IMR-90 (cell line): Measurements from ENCODE around the gene TTC28. TPM values are rescaled to one million over a fixed set of nuclear protein-coding genes. Genes with fewer than 3 reads are reported as not detected.
A peak's percentile ranks its signal among the peaks of the same experiment; 100 is the strongest.

Source experiments
- ATAC-seq: fragments of 200-7000 bp; cut with Tn5 transposase; 2 replicates; pipeline ENCODE4 v1.9.1; 2020; ENCODE audit warnings: low read depth, mild to moderate bottlenecking, moderate library complexity
- BruUV-seq: library from RNA; stranded (reverse); fragments of 400-500 nt; replicated peaks from 2 replicates; lab custom pipeline; 2021; lab: Mats Ljungman, UMichigan
- CTCF ChIA-PET: fragments of 300-600 bp; formaldehyde crosslinking; extraction: SDS; loops from one replicate; lab custom pipeline; 2021; ENCODE audit warnings: antibody characterized with exemption; lab: Yijun Ruan, JAX
- POLR2A ChIA-PET: fragments of 300-600 bp; sonication (Branson Sonifier 250); formaldehyde crosslinking; loops from one replicate; lab custom pipeline; 2022; ENCODE audit warnings: antibody characterized with exemption; ENCODE audit not compliant: unreplicated experiment; lab: Charles Lee
- DNase-seq: peaks from one replicate; pipeline ENCODE4 v3.0.0; 2013
- H2AFZ ChIP-seq: replicated peaks from 2 replicates; pipeline ENCODE3; 2013; ENCODE audit warnings: low read length, mild to moderate bottlenecking; ENCODE audit not compliant: poor library complexity
- H2AK5ac ChIP-seq: 2 replicates; pipeline ENCODE4 v1.6.1; 2013; ENCODE audit warnings: low read depth, low read length, inconsistent platforms
- H2AK9ac ChIP-seq: replicated peaks from 2 replicates; pipeline ENCODE3; 2013; ENCODE audit warnings: mild to moderate bottlenecking, low read depth, low read length, moderate library complexity; ENCODE audit not compliant: poor library complexity
- H2BK120ac ChIP-seq: 2 replicates; pipeline ENCODE4 v1.6.1; 2013; ENCODE audit warnings: low read depth, low read length, inconsistent platforms
- H2BK15ac ChIP-seq: 3 replicates; pipeline ENCODE4 v1.6.1; 2013; ENCODE audit warnings: low read depth, low read length, inconsistent platforms
- H2BK20ac ChIP-seq: 2 replicates; pipeline ENCODE4 v1.6.1; 2013; ENCODE audit warnings: low read depth, mild to moderate bottlenecking, inconsistent platforms, low read length, moderate library complexity
- H2BK5ac ChIP-seq: 2 replicates; pipeline ENCODE4 v1.6.1; 2013; ENCODE audit warnings: mild to moderate bottlenecking, low read depth, low read length, inconsistent platforms; ENCODE audit not compliant: poor library complexity, severe bottlenecking
- H3K14ac ChIP-seq: replicated peaks from 2 replicates; pipeline ENCODE4 v1.6.1; 2013; ENCODE audit warnings: low read depth, low read length, inconsistent platforms
- H3K18ac ChIP-seq: 2 replicates; pipeline ENCODE4 v1.6.1; 2013; ENCODE audit warnings: low read depth, low read length, control low read depth
- H3K23ac ChIP-seq: 2 replicates; pipeline ENCODE4 v1.6.1; 2013; ENCODE audit warnings: low read depth, low read length, inconsistent platforms
- H3K27ac ChIP-seq: 2 replicates; pipeline ENCODE4 v1.5.1; 2013; ENCODE audit warnings: mild to moderate bottlenecking, control low read depth, low read length; ENCODE audit not compliant: insufficient read depth
- H3K27me3 ChIP-seq: 2 replicates; pipeline ENCODE4 v1.6.1; 2013; ENCODE audit warnings: low read length; ENCODE audit not compliant: control insufficient read depth, insufficient read depth
- H3K36me3 ChIP-seq: 2 replicates; pipeline ENCODE4 v1.6.1; 2013; ENCODE audit warnings: low read length, mixed read lengths; ENCODE audit not compliant: control insufficient read depth, insufficient read depth
- H3K4ac ChIP-seq: 2 replicates; pipeline ENCODE4 v1.6.1; 2013; ENCODE audit warnings: low read depth, low read length, inconsistent platforms
- H3K4me1 ChIP-seq: 2 replicates; pipeline ENCODE4 v1.6.1; 2013; ENCODE audit warnings: low read length, mixed read lengths; ENCODE audit not compliant: control insufficient read depth, insufficient read depth
- H3K4me2 ChIP-seq: 2 replicates; pipeline ENCODE4 v1.6.1; 2013; ENCODE audit warnings: low read depth, mild to moderate bottlenecking, control low read depth, low read length, moderate library complexity
- H3K4me3 ChIP-seq: 2 replicates; pipeline ENCODE4 v1.5.1; 2013; ENCODE audit warnings: low read depth, mild to moderate bottlenecking, control low read depth, low read length, moderate library complexity; ENCODE audit not compliant: insufficient read depth
- H3K56ac ChIP-seq: 2 replicates; pipeline ENCODE4 v1.6.1; 2013; ENCODE audit warnings: low read length, inconsistent platforms; ENCODE audit not compliant: insufficient read depth; ENCODE audit errors: extremely low read depth
- H3K79me1 ChIP-seq, 2 experiments: 2 replicates each; pipeline ENCODE4 v1.6.1; 2013; ENCODE audit warnings: low read length in 2 of 2, inconsistent platforms in 1 of 2, low read depth in 1 of 2
- H3K9ac ChIP-seq: 2 replicates; pipeline ENCODE4 v1.6.1; 2013; ENCODE audit warnings: low read depth, low read length, control low read depth
- H3K9me1 ChIP-seq: 2 replicates; pipeline ENCODE4 v1.6.1; 2013; ENCODE audit warnings: low read length, inconsistent platforms; ENCODE audit not compliant: insufficient read depth
- H3K9me3 ChIP-seq: 2 replicates; pipeline ENCODE4 v1.6.1; 2013; ENCODE audit warnings: low read length; ENCODE audit not compliant: control insufficient read depth, insufficient read depth
- H4K20me1 ChIP-seq: 2 replicates; pipeline ENCODE4 v1.6.1; 2013; ENCODE audit warnings: low read length, inconsistent platforms; ENCODE audit not compliant: insufficient read depth
- H4K5ac ChIP-seq: 2 replicates; pipeline ENCODE4 v1.6.1; 2013; ENCODE audit warnings: mild to moderate bottlenecking, low read depth, low read length, control low read depth
- H4K8ac ChIP-seq, 2 experiments: 2 replicates each; pipeline ENCODE4 v1.6.1; 2013; ENCODE audit warnings: low read depth in 2 of 2, low read length in 2 of 2, control low read depth in 1 of 2, inconsistent platforms in 1 of 2
- H4K91ac ChIP-seq: 2 replicates; pipeline ENCODE4 v1.6.1; 2013; ENCODE audit warnings: low read depth, low read length, inconsistent platforms; ENCODE audit not compliant: insufficient read depth
- CHD1 ChIP-seq: IDR thresholded peaks from 2 replicates; pipeline ENCODE4 v1.6.1; 2012; ENCODE audit warnings: low read depth, low read length, improper control_type of control experiment
- MXI1 ChIP-seq: IDR thresholded peaks from 2 replicates; pipeline ENCODE4 v1.6.1; 2012; ENCODE audit warnings: low read depth, mild to moderate bottlenecking, low read length, moderate library complexity, borderline replicate concordance
- RAD21 ChIP-seq: IDR thresholded peaks from 2 replicates; pipeline ENCODE4 v1.6.1; 2012; ENCODE audit warnings: low read length, improper control_type of control experiment
- USF2 ChIP-seq: fragments of 150-350 bp; IDR thresholded peaks from 2 replicates; pipeline ENCODE4 v1.6.1; 2017; ENCODE audit warnings: mild to moderate bottlenecking, antibody characterized with exemption, low read length, low read depth
- dilution Hi-C: fragments of 300-500 bp; cut with HindIII; formaldehyde crosslinking; loops from one replicate; pipeline ENCODE4 v1.14.3; 2018; ENCODE audit warnings: low sequenced_read_pairs; ENCODE audit not compliant: unreplicated experiment
- in situ Hi-C: fragments of 300-500 bp; cut with MboI; formaldehyde crosslinking; loops from 3 replicates; pipeline ENCODE4 v1.14.3; 2019; ENCODE audit warnings: low sequenced_read_pairs, inconsistent platforms, mixed read lengths
- intact Hi-C: fragments of 100-400 bp; cut with micrococcal nuclease; formaldehyde crosslinking; loops from 2 replicates; pipeline ENCODE4 v1.10.0; 2022
- polyA plus RNA-seq, 3 experiments: library from polyadenylated mRNA; depleted of rRNA; stranded (reverse); fragments of >200 nt; gene quantifications; 2 replicates each; pipeline ENCODE4 v1.2.3, GENCODE V29; 2012; ENCODE audit warnings: low replicate concordance in 1 of 3
- total RNA-seq: library from RNA; depleted of rRNA; stranded (reverse); fragments of >200 nt; gene quantifications from 2 replicates; pipeline ENCODE4 v1.2.3, GENCODE V29; 2012
- TF ChIP-seq, protein P1 (sequence below): fragments of 150-350 bp; IDR thresholded peaks from 2 replicates; pipeline ENCODE4 v1.6.1; 2016; ENCODE audit warnings: low read depth, mild to moderate bottlenecking, low read length, moderate library complexity, borderline replicate concordance

TTC28 gene
- total and polyA plus RNA-seq, 2 of the 4 experiments (the other 2 are of a cell fraction): 5.6 to 13.3 TPM

DNA sequence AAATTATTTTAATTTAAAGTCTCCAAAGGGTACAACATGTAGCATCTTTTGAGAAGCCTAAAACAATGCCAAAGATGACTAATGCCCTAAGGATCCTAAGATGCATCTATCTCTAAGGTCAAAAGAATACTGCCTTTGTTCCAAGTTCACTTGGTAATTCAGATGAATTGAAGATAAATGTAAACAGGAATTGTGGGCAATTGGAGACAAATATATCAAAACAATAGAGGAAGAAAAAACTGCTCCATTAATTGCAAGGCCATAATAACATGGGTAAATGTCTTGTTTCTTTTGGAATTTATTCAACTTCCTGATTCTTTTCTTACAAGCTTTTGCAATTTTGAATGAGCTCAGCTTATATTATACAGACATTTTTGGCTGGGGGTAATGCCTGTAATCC, 338.6 kb downstream of the TTC28 start:
- H4K20me1 ChIP-seq: no peaks in the 10 kb centered on the region
- no peak overlapping the region for H3K23ac ChIP-seq
- peaks cover 2% of the 10 kb centered on the region for H3K4me1 ChIP-seq
- DNase-seq (peak; percentile 12), ATAC-seq (0 out of 2 replicates have a peak, but pooled peaks have one; percentile 17)
- H2BK5ac ChIP-seq: no peak overlapping the region
- H2AK9ac ChIP-seq: no peak overlapping the region
- BruUV-seq: no TSS peak
- peaks cover 0 to 4% of the 10 kb centered on the region in 2 experiments; a peak in 1 of 4 replicates for H3K79me1 ChIP-seq
- H3K9me1 ChIP-seq: no peaks in the 10 kb centered on the region; the same call in 1 of the 2 replicates
- H3K9ac ChIP-seq: no peak overlapping the region
- H2BK15ac ChIP-seq: no peak overlapping the region
- no peaks in the 10 kb centered on the region for H3K27me3 ChIP-seq
- no peak overlapping the region for H3K4ac ChIP-seq
- H2AK5ac ChIP-seq: no peak overlapping the region
- H3K4me3 ChIP-seq: no peak overlapping the region
- intact Hi-C loops (loop anchor here (5.0 kb wide), 1 partner anchor 289 kb away; no protein-coding TSS in a partner anchor), dilution Hi-C loops (no loop called here), in situ Hi-C loops (no loop called here)
- H2BK120ac ChIP-seq: no peak overlapping the region
- H2AFZ ChIP-seq: no peak overlapping the region
- H3K14ac ChIP-seq: no peak overlapping the region
- H3K18ac ChIP-seq: no peak overlapping the region
- H3K4me2 ChIP-seq: no peak overlapping the region
- H4K8ac ChIP-seq: no peak overlapping the region
- peaks cover 1% of the 10 kb centered on the region; the same call in 1 of the 2 replicates for H3K36me3 ChIP-seq
- no peak overlapping the region for H4K91ac ChIP-seq
- POLR2A ChIA-PET: no interaction called here
- H3K9me3 ChIP-seq: no peaks in the 10 kb centered on the region
- no peak overlapping the region for H2BK20ac ChIP-seq
- H4K5ac ChIP-seq: no peak overlapping the region
- no peak overlapping the region for H3K56ac ChIP-seq
- CTCF ChIA-PET: no interaction called here
- no peak overlapping the region for H3K27ac ChIP-seq
- TF ChIP-seq, protein P1, sequence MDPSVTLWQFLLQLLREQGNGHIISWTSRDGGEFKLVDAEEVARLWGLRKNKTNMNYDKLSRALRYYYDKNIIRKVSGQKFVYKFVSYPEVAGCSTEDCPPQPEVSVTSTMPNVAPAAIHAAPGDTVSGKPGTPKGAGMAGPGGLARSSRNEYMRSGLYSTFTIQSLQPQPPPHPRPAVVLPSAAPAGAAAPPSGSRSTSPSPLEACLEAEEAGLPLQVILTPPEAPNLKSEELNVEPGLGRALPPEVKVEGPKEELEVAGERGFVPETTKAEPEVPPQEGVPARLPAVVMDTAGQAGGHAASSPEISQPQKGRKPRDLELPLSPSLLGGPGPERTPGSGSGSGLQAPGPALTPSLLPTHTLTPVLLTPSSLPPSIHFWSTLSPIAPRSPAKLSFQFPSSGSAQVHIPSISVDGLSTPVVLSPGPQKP: no peak
- no peak for TF ChIP-seq CHD1
- TF ChIP-seq MXI1: no peak
- no peak for TF ChIP-seq USF2
- no peak for TF ChIP-seq RAD21
